MM.1S (cell line): Measurements from ENCODE around the gene TP53I3.

ENCODE experiments used
- DNase-seq: peaks from one replicate; pipeline ENCODE4 v3.0.0-alpha.2; 2015
- H2AFZ ChIP-seq: fragments of 300-600 bp; sonication (generic); 2 replicates; pipeline ENCODE4 v1.6.0; 2016; ENCODE audit warnings: antibody characterized with exemption, low read length
- H3F3A ChIP-seq: fragments of 300-600 bp; sonication (generic); 2 replicates; pipeline ENCODE4 v1.6.1; 2016; ENCODE audit warnings: mild to moderate bottlenecking, antibody characterized with exemption, low read length, moderate library complexity, mixed read lengths; ENCODE audit not compliant: insufficient read depth
- H3K27ac ChIP-seq: fragments of 300-600 bp; sonication (generic); 2 replicates; pipeline ENCODE4 v1.5.1; 2016; ENCODE audit warnings: mild to moderate bottlenecking, low read length
- H3K27me3 ChIP-seq: fragments of 300-600 bp; sonication (generic); replicated peaks from 2 replicates; pipeline ENCODE4 v1.6.0; 2016; ENCODE audit warnings: low read length; ENCODE audit not compliant: insufficient read depth
- H3K36me3 ChIP-seq: fragments of 300-600 bp; sonication (generic); replicated peaks from 2 replicates; pipeline ENCODE4 v1.6.1; 2016; ENCODE audit warnings: mild to moderate bottlenecking, low read length, mixed read lengths; ENCODE audit not compliant: insufficient read depth
- H3K4me1 ChIP-seq: fragments of 300-600 bp; sonication (generic); 2 replicates; pipeline ENCODE4 v1.6.1; 2016; ENCODE audit warnings: low read length, mixed read lengths
- H3K4me2 ChIP-seq: fragments of 300-600 bp; sonication (generic); 2 replicates; pipeline ENCODE4 v1.6.0; 2016; ENCODE audit warnings: low read depth, low read length
- H3K4me3 ChIP-seq: fragments of 300-600 bp; sonication (generic); 2 replicates; pipeline ENCODE4 v1.5.1; 2016; ENCODE audit warnings: low read length, mixed read lengths
- H3K79me2 ChIP-seq: fragments of 300-600 bp; sonication (generic); 2 replicates; pipeline ENCODE4 v1.6.1; 2016; ENCODE audit warnings: mixed run types, low read length, mixed read lengths
- H3K9ac ChIP-seq: fragments of 300-600 bp; sonication (generic); 2 replicates; pipeline ENCODE4 v1.6.1; 2016; ENCODE audit warnings: low read length, mixed read lengths
- H3K9me2 ChIP-seq: fragments of 300-600 bp; sonication (generic); replicated peaks from 2 replicates; pipeline ENCODE4 v1.6.1; 2016; ENCODE audit warnings: mild to moderate bottlenecking, low read length, mixed read lengths; ENCODE audit not compliant: insufficient read depth
- H3K9me3 ChIP-seq: fragments of 300-600 bp; sonication (generic); replicated peaks from 2 replicates; pipeline ENCODE4 v1.6.1; 2016; ENCODE audit warnings: mild to moderate bottlenecking, low read length, mixed read lengths; ENCODE audit not compliant: insufficient read depth
- H4K20me1 ChIP-seq: fragments of 300-600 bp; sonication (generic); 2 replicates; pipeline ENCODE4 v1.6.1; 2016; ENCODE audit warnings: mild to moderate bottlenecking, low read length, moderate library complexity, mixed read lengths; ENCODE audit not compliant: insufficient read depth
- CTCF ChIP-seq: fragments of 300-600 bp; sonication (generic); IDR thresholded peaks from 2 replicates; pipeline ENCODE4 v1.5.1; 2016; ENCODE audit warnings: antibody characterized with exemption, low read length, mixed read lengths
- EZH2 ChIP-seq: fragments of 300-600 bp; sonication (generic); optimal IDR thresholded peaks from 2 replicates; pipeline ENCODE3; 2017; ENCODE audit warnings: low read depth, mild to moderate bottlenecking, antibody characterized with exemption, low read length, mixed read lengths
- EZH2phosphoT487 ChIP-seq: fragments of 300-600 bp; sonication (generic); IDR thresholded peaks from 2 replicates; pipeline ENCODE4 v1.6.1; 2018; ENCODE audit warnings: antibody characterized with exemption, low read length

Gene TP53I3

GRCh38 chr2:24088821-24089359, 4.3 kb upstream of the TP53I3 start:
- no peaks in the 10 kb centered on the region for H3K9me2 ChIP-seq
- DNase-seq, result no peak
- no peak overlapping the region for H3K4me3 ChIP-seq
- peaks cover 12% of the 10 kb centered on the region; the same call in 1 of the 2 replicates for H3F3A ChIP-seq
- H3K36me3 ChIP-seq, result no peaks in the 10 kb centered on the region
- no peak overlapping the region for H2AFZ ChIP-seq
- no peaks in the 10 kb centered on the region for H3K4me1 ChIP-seq
- no peak overlapping the region for H3K9ac ChIP-seq
- no peak overlapping the region for H3K27ac ChIP-seq
- no peak overlapping the region for H3K4me2 ChIP-seq
- TF ChIP-seq CTCF, result no peak
- no peak for TF ChIP-seq EZH2
- no peak for TF ChIP-seq EZH2phosphoT487
- H4K20me1 ChIP-seq, result no peaks in the 10 kb centered on the region
- H3K27me3 ChIP-seq, result no peaks in the 10 kb centered on the region
- no peaks in the 10 kb centered on the region for H3K9me3 ChIP-seq
- no peaks in the 10 kb centered on the region for H3K79me2 ChIP-seq

- Histone ChIP-seq H3K4me2 (no peak overlapping the region), H3F3A (peaks cover 18% of the 10 kb centered on the region; the same call in 1 of the 2 replicates), H3K4me1 (peaks cover 9% of the 10 kb centered on the region; the same call in 1 of the 2 replicates), H3K9me2 (no peaks in the 10 kb centered on the region), H3K36me3 (no peaks in the 10 kb centered on the region), H3K9ac (no peak overlapping the region), H3K4me3 (no peak overlapping the region), H3K27ac (no peak overlapping the region), H3K79me2 (no peaks in the 10 kb centered on the region), H3K9me3 (no peaks in the 10 kb centered on the region), H2AFZ (no peak overlapping the region), H4K20me1 (no peaks in the 10 kb centered on the region), H3K27me3 (no peaks in the 10 kb centered on the region)
- TF ChIP-seq EZH2phosphoT487 (no peak), CTCF (no peak), EZH2 (no peak)
- no peak for DNase-seq
Observed at GRCh38 chr2:24087032-24087431, 2.4 kb upstream of the TP53I3 start.

- no peaks in the 10 kb centered on the region for H3K36me3 ChIP-seq
- H3K9ac ChIP-seq, result no peak overlapping the region
- H3K79me2 ChIP-seq, result no peaks in the 10 kb centered on the region
- H3K27me3 ChIP-seq, result no peaks in the 10 kb centered on the region
- H3F3A ChIP-seq, result peaks cover 18% of the 10 kb centered on the region; the same call in 1 of the 2 replicates
- no peaks in the 10 kb centered on the region for H3K9me3 ChIP-seq
- H3K27ac ChIP-seq, result no peak overlapping the region
- H4K20me1 ChIP-seq, result no peaks in the 10 kb centered on the region
- peaks cover 9% of the 10 kb centered on the region; the same call in 1 of the 2 replicates for H3K4me1 ChIP-seq
- DNase-seq, result no peak
- no peak overlapping the region for H2AFZ ChIP-seq
- no peak overlapping the region for H3K4me3 ChIP-seq
- TF ChIP-seq EZH2phosphoT487 (no peak), CTCF (no peak), EZH2 (no peak)
- H3K4me2 ChIP-seq, result no peak overlapping the region
- H3K9me2 ChIP-seq, result no peaks in the 10 kb centered on the region
Observed at GRCh38 chr2:24086241-24086640, 1.6 kb upstream of the TP53I3 start.
